ENCODE data around the gene PNPLA3. TPM values are rescaled to one million over a fixed set of nuclear protein-coding genes. Genes with fewer than 3 reads are reported as not detected.

PNPLA3 gene
- total RNA-seq, 2 experiments from 2014 or later, result 0.31 to 0.50 TPM

Other genes with a start within 250 kb of the PNPLA3 start
- gene EFCAB6, start 111.5 kb upstream of the PNPLA3 start, total RNA-seq, result under 1 TPM; 0.27 to 0.29 TPM
- gene SULT4A1, start 61.3 kb upstream of the PNPLA3 start, total RNA-seq, result not detected
- gene PNPLA5, start 31.8 kb upstream of the PNPLA3 start, total RNA-seq, result not detected
- 10 to 100 TPM; 41.9 to 42.9 TPM for gene SAMM50, start 31.6 kb downstream of the PNPLA3 start, total RNA-seq
- 10 to 100 TPM; 77.8 to 82.8 TPM for gene PARVB, start 100.5 kb downstream of the PNPLA3 start, total RNA-seq